HG02885 (cell line): Measurements from ENCODE around the gene NTF3.

Experiments used
- ATAC-seq: cut with Tn5 transposase; IDR thresholded peaks from one replicate; pipeline ENCODE4 v1.9.1; 2021; ENCODE audit warnings: mild to moderate bottlenecking; ENCODE audit not compliant: unreplicated experiment, poor library complexity

The NTF3 gene

DNA sequence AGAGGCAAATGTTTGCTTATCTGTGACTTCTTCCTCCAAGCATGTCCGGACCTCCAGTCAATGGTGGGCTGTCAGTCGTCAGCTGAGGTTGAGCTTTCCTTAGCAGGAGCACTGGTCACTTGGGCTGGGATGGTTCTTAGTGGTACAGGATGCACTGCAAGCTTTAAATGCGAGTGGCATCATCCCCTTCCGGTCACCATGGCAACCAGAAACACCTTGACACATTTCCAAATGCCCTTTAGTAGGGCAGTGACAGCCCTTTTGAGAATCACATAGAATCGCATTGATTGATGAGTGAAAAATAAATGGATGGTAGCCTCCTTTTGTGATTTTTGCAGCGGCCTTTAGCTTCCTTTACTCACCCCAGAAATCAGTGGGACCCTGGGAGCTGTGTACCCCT, 24.1 kb downstream of the NTF3 start:
- no peak for ATAC-seq

GRCh38 chr12:5456906-5457305, 25.0 kb downstream of the NTF3 start:
- no peak for ATAC-seq

- no peak for ATAC-seq
These were observed 26.5 kb downstream of the NTF3 start for GRCh38 chr12:5458229-5459050.

DNA sequence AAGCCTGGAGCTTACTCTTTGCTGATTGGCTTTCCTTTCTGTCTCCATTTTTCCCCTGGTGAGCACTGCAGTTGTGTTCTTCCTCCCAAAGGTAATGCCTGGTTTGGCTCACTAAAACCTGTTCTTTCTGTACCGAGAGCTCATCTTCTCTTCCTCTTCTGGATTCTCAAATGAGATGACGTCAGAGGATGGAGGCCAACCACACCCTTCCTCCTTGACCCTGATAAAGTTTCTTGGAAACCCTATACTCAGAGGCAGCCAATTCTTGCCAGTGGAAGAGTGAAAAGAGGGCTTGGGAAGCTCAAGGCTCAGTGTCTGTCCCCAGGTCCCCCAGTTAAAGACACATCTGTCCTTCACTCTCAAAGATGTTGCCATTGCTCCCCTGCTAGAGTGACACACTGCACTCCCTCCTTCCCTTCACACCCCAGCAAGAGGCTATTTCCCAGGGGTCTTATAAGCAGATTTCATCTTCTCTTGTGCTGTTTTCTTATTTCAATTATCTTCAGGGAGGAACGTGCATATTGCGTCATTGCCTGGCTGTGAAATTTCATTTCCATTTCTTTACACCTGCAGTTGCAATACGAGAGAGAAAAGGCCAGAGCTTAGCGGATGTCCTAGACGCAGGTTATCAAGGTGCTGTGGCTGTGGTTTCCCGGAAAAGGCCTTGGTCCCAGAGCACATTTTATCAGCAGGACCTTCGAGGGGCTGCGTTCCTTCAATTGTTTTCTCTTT, 27.3 kb downstream of the NTF3 start:
- ATAC-seq = no peak

DNA sequence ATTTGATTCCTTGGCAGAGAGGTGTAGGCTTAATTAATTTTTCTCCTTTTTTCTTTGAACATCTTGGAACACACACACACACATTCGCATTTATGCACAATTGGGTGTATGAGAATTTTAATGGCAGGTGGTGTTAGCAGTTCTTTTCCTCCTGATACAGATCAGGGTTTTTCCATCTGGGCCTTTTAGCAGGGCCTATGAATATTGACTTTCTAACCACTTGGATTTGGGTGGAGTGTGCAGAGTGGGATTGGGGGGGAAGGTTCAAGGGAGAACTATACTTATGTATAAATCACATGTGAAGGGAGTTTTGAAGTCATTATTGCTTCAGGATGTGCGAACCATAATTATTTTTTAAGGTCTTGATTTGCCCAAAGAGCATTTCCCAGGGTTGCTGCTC, 28.9 kb downstream of the NTF3 start:
- ATAC-seq = no peak

- no peak for ATAC-seq
These were observed 30.1 kb downstream of the NTF3 start for GRCh38 chr12:5461966-5462365.

DNA sequence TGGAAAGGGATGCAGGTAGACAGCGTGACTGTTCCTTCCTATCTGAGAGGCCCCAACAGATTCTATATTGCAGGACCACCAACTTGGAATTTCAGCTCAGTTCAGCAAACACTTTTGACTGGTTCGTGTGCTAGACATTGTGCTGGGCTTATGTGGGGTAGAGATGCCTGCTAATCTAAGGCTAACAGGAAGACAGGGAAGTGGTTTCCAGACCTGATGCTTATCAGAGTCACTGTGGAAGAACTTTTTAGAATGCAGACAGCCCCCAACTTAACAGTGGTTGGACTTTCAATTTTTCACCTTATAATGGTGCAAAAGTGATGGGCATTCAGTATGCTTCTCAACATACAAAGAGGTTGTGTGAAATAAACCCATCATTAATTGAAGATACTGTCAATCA, 32.2 kb downstream of the NTF3 start:
- ATAC-seq = no peak

DNA sequence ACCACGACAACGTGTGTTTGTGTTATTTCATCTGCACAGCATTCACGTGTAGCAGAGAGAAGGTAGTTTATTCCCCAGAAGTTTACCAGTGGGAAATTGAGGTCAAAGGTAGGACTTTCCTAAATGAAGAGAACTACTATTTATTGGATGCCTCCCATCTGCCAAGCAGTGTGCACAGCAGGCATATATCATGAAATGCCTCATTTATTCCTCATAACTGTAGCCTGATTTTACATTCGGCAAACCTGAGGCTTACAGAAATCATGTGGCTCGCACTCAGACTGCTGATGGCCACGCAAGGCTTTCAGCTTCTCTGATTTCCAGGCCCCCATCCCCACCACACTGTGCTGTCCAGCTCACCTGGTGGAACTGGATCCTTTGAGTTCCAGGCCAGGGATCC, 33.5 kb downstream of the NTF3 start:
- no peak for ATAC-seq

GRCh38 chr12:5466521-5466960, 34.6 kb downstream of the NTF3 start:
- ATAC-seq = no peak

GRCh38 chr12:5467931-5468330, 36.0 kb downstream of the NTF3 start:
- no peak for ATAC-seq

- ATAC-seq = no peak
These were observed 38.3 kb downstream of the NTF3 start for GRCh38 chr12:5470221-5470620.

DNA sequence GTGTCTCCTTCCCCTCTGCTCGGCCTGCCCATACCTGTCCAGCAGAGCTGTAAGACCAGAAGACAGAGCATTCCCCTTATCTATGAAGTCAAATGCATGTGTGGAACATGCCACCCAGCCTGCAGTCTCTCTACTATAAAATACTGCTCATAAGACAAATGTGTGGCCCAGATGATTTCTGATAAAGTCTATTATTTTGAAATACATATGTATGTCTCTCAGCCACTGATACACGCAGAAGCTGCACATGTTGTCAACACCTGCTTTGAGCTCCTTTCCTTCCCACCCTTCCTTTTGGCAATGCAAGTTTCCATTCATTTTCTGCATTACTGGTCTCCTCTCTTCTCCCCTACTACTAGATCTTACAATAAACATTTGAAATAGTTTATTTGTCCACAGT, 38.8 kb downstream of the NTF3 start:
- ATAC-seq = no peak

DNA sequence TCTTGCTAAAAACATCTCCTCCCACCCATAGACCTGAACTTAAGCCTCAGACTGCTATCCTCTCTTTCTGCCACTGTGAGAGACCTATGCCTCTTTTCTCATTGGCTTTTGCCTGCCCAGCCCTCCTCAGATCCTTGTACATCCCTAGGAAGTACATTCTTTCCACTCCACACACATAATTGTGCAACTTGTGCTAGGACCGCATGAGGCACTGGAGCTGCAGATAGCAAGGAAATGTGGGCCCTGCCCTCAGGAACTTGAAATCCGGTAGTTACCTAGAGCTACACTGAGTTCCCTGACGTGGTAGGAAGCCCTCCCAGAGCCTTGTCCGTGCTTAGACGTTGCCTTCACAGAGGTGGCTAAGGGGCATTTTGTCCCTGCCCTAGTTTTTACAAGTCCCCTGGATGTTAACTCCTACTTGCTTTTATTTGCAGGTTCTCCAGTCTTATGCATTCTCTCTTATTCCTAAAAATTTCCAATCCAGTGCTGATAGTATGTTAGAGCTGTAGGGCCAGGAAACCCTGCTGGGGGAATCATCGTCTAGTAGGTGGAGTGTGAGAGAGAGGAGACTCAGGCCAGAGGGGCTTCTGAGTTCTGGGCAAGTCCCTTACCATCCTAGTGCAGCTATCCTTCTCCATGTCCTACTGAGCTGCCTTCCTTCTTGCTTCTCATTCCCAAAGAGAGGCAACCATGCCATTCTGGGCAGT, 41.3 kb downstream of the NTF3 start:
- ATAC-seq = no peak

- no peak for ATAC-seq
These were observed 41.8 kb downstream of the NTF3 start for GRCh38 chr12:5473783-5474116.

DNA sequence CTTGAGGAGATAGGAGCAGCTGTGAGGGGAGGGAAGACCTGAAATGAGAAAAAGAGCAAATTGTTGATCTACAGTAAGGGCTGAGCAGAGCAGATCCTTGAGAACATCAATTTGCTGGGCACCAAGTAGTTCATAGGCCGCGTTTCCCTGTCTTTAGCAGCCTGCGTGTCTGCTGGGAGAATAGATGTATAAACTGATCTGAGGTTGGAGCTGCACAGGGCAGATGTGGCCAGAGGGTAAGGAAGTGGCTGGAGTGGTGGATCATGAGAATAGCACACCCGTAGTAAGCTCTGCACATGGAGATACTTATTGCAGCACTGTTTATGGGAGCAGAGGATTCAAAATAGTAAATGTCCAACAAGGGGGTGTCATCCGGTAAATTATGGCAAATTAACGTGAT, 44.4 kb downstream of the NTF3 start:
- no peak for ATAC-seq

GRCh38 chr12:5478081-5478706, 46.3 kb downstream of the NTF3 start:
- no peak for ATAC-seq

GRCh38 chr12:5479761-5480160, 47.9 kb downstream of the NTF3 start:
- ATAC-seq = no peak

- ATAC-seq = no peak
These were observed 48.5 kb downstream of the NTF3 start for GRCh38 chr12:5480218-5480937.

GRCh38 chr12:5480938-5481303, 49.0 kb downstream of the NTF3 start:
- no peak for ATAC-seq

GRCh38 chr12:5481645-5482044, 49.7 kb downstream of the NTF3 start:
- no peak for ATAC-seq
